ACC112 (cell line): ENCODE data around the gene NGRN.
A peak's percentile ranks its signal among the peaks of the same experiment; 100 is the strongest.
"Not testable (repeated sequence)": the region's sequence is repeated elsewhere in the genome, so short reads cannot be mapped to it uniquely, and the experiment has no call there.

Source experiments
- H2AFZ ChIP-seq: fragments of 200-600 bp; sonication (generic); one replicate; pipeline ENCODE4 v1.6.0; 2017; ENCODE audit warnings: antibody characterized with exemption, low read length; ENCODE audit not compliant: unreplicated experiment
- H3K27ac ChIP-seq: fragments of 200-600 bp; sonication (generic); 2 replicates; pipeline ENCODE4 v1.5.1; 2014; ENCODE audit warnings: low read depth, mild to moderate bottlenecking, antibody characterized with exemption, low read length, moderate library complexity
- H3K27me3 ChIP-seq: fragments of 200-600 bp; sonication (generic); 2 replicates; pipeline ENCODE4 v1.6.1; 2014; ENCODE audit warnings: mild to moderate bottlenecking, antibody characterized with exemption, low read length, moderate library complexity, mixed read lengths; ENCODE audit not compliant: insufficient read depth
- H3K36me3 ChIP-seq: fragments of 200-600 bp; sonication (generic); 2 replicates; pipeline ENCODE4 v1.6.1; 2016; ENCODE audit warnings: mild to moderate bottlenecking, antibody characterized with exemption, low read length, moderate library complexity, mixed read lengths; ENCODE audit not compliant: insufficient read depth
- H3K4me1 ChIP-seq: fragments of 200-600 bp; sonication (generic); one replicate; pipeline ENCODE4 v1.6.1; 2016; ENCODE audit warnings: low read length, mixed read lengths; ENCODE audit not compliant: insufficient read depth, unreplicated experiment, control insufficient read depth
- H3K4me3 ChIP-seq: fragments of 200-600 bp; sonication (generic); 2 replicates; pipeline ENCODE4 v1.5.1; 2014; ENCODE audit warnings: mild to moderate bottlenecking, low read depth, low read length
- H3K79me2 ChIP-seq: fragments of 200-600 bp; sonication (generic); one replicate; pipeline ENCODE4 v1.6.0; 2016; ENCODE audit warnings: low read length; ENCODE audit not compliant: control insufficient read depth, unreplicated experiment, insufficient read depth

NGRN gene

DNA sequence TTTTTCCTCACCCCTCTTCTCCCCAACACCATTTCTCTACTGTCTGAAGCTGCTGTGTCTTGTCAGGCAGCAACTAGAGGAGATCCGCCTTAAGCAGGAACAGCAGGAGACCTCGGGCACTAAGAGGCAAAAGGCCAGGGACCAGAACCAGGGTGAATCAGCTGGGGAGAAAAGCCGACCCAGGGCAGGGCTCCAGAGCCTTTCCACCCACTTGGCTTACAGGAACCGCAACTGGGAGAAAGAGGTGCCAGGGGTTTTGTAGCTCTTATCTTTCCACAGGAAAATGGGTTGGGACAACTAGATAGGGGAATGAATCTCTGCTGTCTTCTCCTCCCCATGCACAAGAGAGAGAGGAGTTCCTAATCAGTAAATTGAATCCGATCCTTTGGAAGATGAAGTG is 3.0 kb upstream of the NGRN start:
- H3K27ac ChIP-seq: peak overlapping the region; percentile 66

DNA sequence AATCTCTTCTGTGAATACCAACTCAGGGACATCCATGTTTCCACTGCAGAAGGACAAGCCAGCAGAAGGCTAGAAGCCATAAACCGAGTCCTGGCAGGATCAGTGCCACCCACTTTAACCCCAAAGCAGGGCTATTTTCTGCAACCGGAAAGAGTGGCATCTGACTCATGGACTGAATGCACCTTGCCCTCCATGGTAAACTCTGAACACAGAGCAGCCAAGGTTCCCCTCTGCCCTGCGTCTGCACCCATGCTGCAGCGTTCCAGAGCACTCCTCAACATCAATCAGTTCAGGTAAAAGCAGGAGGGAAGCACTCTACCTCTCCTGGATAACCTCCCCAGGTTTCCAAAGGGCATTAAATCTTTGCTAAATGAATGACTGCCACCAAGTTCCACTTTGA is 801 bp upstream of the NGRN start:
- Histone ChIP-seq H3K79me2 (peaks cover 39% of the 10 kb centered on the region), H3K36me3 (0 out of 2 replicates have a peak, but pooled peaks cover 3% of the 10 kb centered on the region), H3K4me3 (peak overlapping the region; percentile 94), H3K27me3 (no peaks in the 10 kb centered on the region), H2AFZ (peak overlapping the region; percentile 43), H3K4me1 (peaks cover 42% of the 10 kb centered on the region), H3K27ac (peak overlapping the region; percentile 84)

More for the DNA sequence above, 3.0 kb upstream of the NGRN start:
- Histone ChIP-seq H3K27me3 (no peaks in the 10 kb centered on the region), H3K4me3 (no peak overlapping the region), H2AFZ (no peak overlapping the region), H3K36me3 (no peaks in the 10 kb centered on the region), H3K4me1 (peaks cover 32% of the 10 kb centered on the region), H3K79me2 (peaks cover 21% of the 10 kb centered on the region)

DNA sequence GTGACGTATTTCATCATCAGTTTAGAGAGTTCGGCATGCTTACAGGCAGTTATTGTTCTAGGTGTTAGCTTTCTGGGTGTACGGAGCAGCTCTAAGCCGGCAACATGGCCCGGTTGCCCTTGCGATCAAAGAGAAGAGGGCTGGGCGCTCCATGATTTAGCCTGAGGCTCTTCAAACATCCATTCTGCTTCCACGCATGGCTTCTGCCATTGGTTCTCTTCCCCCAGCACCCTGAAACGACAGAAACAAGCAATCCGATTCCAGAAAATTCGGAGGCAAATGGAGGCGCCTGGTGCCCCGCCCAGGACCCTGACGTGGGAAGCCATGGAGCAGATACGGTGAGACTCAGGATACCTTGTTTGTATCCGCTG is 574 bp downstream of the NGRN start:
- 0 out of 2 replicates have a peak, but pooled peaks cover 5% of the 10 kb centered on the region for H3K36me3 ChIP-seq
- no peaks in the 10 kb centered on the region for H3K27me3 ChIP-seq
- peak overlapping the region; percentile 84 for H3K27ac ChIP-seq
- H2AFZ ChIP-seq: peak overlapping the region; percentile 87
- H3K4me3 ChIP-seq: peak overlapping the region; percentile 94
- peaks cover 42% of the 10 kb centered on the region for H3K4me1 ChIP-seq
- peaks cover 48% of the 10 kb centered on the region for H3K79me2 ChIP-seq

DNA sequence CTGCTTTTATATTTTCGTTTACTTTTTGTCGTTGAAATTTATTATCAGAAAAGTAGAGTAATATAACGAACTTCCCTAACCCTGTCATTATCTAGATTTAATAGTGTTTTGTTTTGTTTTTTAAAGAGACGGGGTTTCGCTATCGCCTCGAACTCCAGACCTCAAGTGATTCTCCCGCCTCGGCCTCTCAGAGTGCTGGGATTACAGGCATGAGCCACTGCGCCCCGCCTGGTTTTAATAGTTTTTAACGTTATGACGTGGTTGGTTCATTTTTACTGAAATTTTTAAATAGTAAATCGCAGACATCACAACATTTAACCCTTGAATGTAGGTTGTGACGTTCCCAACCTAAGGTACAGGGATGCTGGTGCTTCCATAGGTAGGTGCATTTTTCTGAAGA is 1.0 kb downstream of the NGRN start:
- Histone ChIP-seq H3K4me3 (peak overlapping the region; percentile 94), H3K27me3 (no peaks in the 10 kb centered on the region), H3K36me3 (0 out of 2 replicates have a peak, but pooled peaks cover 5% of the 10 kb centered on the region), H3K79me2 (peaks cover 52% of the 10 kb centered on the region), H3K4me1 (peaks cover 40% of the 10 kb centered on the region), H3K27ac (peak overlapping the region; percentile 84), H2AFZ (peak overlapping the region; percentile 87)

DNA sequence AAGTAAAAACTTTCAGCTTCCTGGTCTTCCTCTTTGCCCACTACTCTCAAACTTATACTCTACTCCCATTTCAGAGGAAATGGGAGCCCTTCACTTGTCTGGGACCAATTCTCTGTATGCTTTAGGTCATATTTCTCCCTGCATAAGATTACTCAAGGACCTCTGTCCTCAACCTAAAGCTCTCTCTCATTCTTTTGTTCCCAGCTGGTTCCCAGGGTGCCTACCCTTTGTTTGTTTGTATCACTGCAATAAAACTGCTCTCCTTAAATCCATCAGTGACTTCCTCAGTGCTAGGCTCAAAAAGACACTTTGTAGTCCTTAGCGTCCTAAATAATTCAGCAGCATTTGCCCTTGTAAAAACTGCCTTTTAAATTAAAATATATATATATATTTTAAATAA is 2.9 kb downstream of the NGRN start:
- H3K27ac ChIP-seq: no peak overlapping the region

DNA sequence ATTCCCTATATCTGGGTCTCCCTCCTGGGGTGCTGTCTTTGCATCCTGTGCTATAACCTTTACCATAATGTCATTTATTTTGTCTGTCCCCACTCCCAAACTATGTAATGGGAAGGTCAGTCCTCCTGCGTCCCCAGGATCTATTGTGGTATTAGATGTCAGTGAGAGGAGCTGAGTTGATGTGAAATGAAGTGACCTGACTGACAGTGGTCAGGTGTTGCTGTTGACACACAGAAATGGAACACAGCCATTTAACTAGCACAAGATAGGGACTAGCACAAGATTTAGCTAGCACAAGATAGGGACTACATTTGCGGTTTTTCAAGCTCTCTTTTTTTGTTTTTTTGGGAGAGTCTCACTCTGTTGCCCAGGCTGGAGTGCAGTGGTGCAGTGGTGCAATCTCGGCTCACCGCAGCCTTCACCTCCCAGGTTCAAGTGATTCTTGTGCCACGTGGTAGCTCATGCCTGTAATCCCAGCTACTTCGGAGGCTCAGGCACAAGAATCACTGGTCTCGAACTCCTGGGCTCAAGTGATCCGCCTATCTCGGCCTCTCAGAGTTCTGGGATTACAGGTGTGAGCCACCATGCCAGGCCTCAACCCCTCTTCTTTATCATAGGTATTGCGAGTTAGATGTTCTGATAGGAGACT is 5.2 kb downstream of the NGRN start:
- H3K4me1 ChIP-seq: peaks cover 19% of the 10 kb centered on the region
- H3K79me2 ChIP-seq: peaks cover 54% of the 10 kb centered on the region
- peaks cover 9% of the 10 kb centered on the region; the same call in 1 of the 2 replicates for H3K36me3 ChIP-seq
- no peaks in the 10 kb centered on the region for H3K27me3 ChIP-seq
- no peak overlapping the region for H3K4me3 ChIP-seq
- H3K27ac ChIP-seq: no peak overlapping the region
- no peak overlapping the region for H2AFZ ChIP-seq

More for the DNA sequence above, 2.9 kb downstream of the NGRN start:
- 0 out of 2 replicates have a peak overlapping the region, but pooled peaks have one; percentile 94 for H3K4me3 ChIP-seq
- H3K27me3 ChIP-seq: no peaks in the 10 kb centered on the region
- peaks cover 57% of the 10 kb centered on the region for H3K79me2 ChIP-seq
- H2AFZ ChIP-seq: no peak overlapping the region
- peaks cover 30% of the 10 kb centered on the region for H3K4me1 ChIP-seq
- H3K36me3 ChIP-seq: peaks cover 9% of the 10 kb centered on the region; the same call in 1 of the 2 replicates

DNA sequence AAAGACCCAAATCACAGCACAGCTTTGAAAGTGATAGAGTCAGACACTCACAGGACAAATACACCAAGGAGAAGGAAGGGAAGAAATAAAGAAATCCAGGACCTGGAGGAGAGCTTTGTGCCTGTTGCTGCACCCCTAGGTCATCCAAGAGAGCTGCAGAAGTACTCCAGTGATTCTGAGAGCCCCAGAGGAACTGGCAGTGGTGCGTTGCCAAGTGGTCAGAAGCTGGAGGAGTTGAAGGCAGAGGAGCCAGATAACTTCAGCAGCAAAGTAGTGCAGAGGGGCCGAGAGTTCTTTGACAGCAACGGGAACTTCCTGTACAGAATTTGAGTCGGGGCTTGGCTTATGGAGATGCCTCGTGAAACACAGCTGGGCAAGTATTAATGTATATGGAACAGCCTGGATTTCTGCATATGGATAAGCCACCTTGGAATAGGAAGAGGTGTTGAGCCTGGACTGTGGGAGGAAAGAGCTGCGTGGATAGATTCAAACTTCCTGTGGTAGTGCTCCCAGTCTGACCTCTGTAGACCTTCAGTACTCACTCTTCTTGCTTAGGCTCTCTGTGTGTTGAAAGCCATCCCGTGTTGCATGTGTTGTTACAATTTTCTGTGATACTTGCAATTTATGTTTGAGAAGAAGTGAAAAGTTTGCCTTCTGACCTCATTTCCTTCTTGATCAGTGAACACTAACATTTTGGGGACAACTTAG is 6.1 kb downstream of the NGRN start:
- Histone ChIP-seq H3K4me1 (peaks cover 18% of the 10 kb centered on the region), H2AFZ (no peak overlapping the region), H3K27ac (no peak overlapping the region), H3K27me3 (no peaks in the 10 kb centered on the region), H3K79me2 (peaks cover 44% of the 10 kb centered on the region), H3K36me3 (peaks cover 9% of the 10 kb centered on the region; the same call in 1 of the 2 replicates), H3K4me3 (no peak overlapping the region)

DNA sequence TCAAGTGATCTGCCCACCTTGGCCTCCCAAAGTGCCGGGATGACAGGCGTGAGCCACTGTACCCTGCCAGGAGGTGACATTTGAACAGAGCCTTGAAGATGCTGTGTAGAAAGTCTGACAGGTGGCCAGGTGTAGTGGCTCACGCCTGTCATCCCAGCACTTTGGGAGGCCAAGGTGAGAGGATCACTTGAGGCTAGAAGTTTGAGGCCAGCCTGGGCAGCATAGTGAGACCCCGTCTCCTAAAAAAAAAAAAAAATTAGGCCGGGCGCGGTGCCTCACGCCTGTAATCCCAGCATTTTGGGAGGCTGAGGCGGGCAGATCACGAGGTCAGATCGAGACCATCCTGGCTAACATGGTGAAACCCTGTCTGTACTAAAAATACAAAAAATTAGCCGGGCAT is 13.0 kb downstream of the NGRN start:
- not testable (repeated sequence) for H3K4me1 ChIP-seq, H2AFZ ChIP-seq, H3K27ac ChIP-seq, H3K27me3 ChIP-seq, H3K36me3 ChIP-seq, H3K4me3 ChIP-seq, H3K79me2 ChIP-seq

DNA sequence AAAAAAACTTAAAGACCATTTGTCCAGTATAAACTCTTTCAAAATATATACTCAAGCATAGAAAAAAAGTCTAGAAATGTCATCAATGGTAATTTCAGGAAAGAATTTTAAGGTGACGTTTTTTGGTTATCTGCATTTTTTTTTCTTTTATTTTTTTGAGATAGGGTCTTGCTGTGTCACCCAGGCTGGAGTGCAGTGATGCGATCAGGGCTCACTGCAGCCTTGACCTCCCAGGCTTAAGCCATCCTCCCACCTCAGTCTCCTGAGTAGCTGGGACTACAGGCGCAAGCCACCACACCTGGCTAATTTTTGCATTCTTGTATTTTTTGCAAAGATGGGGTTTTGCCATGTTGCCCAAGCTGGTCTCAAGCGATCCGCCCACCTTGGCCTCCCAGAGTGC is 15.3 kb downstream of the NGRN start:
- not testable (repeated sequence) for H3K4me1 ChIP-seq, H3K27me3 ChIP-seq, H3K4me3 ChIP-seq, H3K27ac ChIP-seq, H3K79me2 ChIP-seq, H2AFZ ChIP-seq, H3K36me3 ChIP-seq

DNA sequence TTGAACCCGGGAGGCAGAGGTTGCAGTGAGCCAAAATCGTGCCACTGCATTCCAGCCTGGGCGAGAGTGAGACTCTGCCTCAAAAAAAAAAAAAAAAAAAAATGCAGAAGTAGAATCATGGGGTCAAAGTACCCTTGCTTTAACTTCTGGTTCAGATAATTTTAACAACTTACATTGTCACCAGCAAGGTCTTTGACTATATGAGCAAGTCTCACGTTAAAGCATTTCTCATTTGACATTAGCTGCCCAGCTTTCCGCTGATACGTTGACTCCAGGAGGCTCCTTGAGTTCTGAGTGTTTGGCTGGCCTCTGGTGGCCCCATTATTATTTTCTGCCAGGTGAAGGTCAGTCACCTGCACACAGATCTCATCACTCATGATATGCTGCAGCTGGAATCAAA is 16.2 kb downstream of the NGRN start:
- not testable (repeated sequence) for H3K27ac ChIP-seq, H2AFZ ChIP-seq, H3K4me3 ChIP-seq, H3K36me3 ChIP-seq, H3K79me2 ChIP-seq, H3K4me1 ChIP-seq, H3K27me3 ChIP-seq

DNA sequence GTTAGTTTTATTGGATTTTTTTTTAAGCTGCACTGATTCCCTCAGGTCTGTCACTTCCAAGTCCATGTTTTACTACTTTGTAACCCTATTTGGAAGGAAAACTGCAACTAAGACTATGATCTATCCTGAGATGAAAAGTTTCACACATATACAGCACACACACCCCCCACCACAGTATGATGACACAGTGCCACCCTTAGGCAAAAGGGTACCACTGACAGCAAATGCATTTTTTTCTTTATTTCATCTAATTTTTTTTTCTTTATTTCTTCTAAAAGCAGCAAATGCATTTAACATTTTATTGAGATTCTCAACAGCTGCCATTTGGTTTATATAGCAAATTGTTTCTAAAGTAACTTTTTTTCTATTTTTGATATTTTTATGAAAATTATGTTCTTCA is 21.2 kb downstream of the NGRN start:
- Histone ChIP-seq H3K4me3 (no peak overlapping the region), H3K79me2 (no peaks in the 10 kb centered on the region), H3K27ac (no peak overlapping the region), H3K27me3 (no peaks in the 10 kb centered on the region), H3K36me3 (no peaks in the 10 kb centered on the region), H3K4me1 (no peaks in the 10 kb centered on the region), H2AFZ (no peak overlapping the region)
